HG03520 (cell line): ENCODE data around the gene LIPE.

ENCODE experiments used
- ATAC-seq: cut with Tn5 transposase; IDR thresholded peaks from one replicate; pipeline ENCODE4 v1.9.1; 2021; ENCODE audit warnings: mild to moderate bottlenecking, moderate library complexity; ENCODE audit not compliant: unreplicated experiment

The LIPE gene

DNA sequence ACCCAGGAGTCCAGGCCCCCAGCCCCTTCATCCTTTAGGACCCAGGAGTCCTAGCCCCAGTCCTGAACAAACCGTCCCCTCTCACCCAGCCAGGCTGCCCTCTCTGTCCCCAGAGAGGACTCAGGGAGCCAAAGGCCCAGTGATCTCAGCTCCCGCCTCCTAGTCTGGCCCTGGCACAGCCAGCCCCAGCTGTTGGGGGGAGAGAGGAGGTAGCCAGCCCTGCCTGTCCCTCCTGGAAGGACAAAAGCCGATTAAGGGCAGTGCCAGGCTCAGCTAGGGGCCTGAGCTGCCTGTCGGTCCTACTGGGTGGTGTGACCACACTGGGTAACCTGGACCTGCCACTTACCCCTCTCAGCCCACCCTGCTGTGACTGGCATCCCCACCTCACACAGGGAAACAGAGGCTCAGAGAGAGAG lies 14.5 kb downstream of the LIPE start:
- no peak for ATAC-seq

- no peak for ATAC-seq
These were observed 15.0 kb downstream of the LIPE start for GRCh38 chr19:42412227-42412626.

DNA sequence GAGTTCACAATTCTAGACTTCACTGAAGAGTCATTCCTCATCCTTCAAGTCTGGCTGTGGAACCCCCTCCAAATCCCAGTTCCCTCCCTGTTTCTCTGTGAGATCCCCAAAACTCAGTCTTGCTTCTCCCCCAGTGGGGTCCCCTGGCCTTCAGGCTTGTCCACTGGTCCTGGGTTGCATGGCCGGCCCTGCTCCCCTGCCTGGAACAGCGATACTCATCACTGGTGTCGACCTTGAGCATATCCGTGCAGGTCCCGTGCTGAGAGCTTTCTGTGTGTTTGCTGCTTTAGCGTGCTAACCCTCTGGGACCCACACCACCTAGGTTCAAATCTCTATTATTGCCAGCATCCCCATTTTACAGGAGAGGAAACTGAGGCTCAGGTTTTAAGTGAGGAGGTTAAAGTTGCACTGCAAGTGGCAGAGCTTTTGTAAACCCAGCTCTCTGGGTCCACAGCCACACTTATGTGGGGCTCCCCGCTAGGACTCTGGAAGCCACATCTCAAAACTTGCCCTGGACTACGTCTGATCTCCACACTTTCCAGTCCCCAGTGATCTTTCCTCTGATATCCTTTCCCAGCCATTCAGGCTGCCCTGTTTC lies 15.5 kb downstream of the LIPE start:
- ATAC-seq = no peak

DNA sequence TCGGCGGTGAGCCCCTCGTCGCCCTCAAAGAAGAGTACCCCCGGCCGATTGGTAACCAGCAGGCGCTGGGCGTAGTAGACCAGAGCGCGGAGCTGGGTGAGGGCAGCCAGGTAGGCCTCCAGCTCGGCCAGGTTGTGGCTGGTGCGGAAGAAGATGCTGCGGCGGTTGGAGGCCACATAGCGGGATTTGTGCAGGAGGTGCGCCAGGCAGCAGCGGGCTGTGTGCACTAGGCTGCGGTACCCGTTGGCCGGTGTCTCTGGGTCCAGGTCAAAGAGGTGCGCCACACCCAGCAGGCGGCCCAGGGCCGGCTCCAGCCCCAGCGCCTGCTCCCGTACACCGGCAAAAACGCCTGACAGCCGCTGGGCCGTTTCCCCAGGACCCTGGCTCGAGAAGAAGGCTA lies 16.8 kb downstream of the LIPE start:
- ATAC-seq = no peak

GRCh38 chr19:42409477-42409876 lies 17.7 kb downstream of the LIPE start:
- ATAC-seq = no peak

- ATAC-seq = no peak
These were observed 19.4 kb downstream of the LIPE start for GRCh38 chr19:42407816-42408175.

GRCh38 chr19:42407085-42407815 lies 19.9 kb downstream of the LIPE start:
- ATAC-seq = no peak

GRCh38 chr19:42406111-42406510 lies 21.1 kb downstream of the LIPE start:
- ATAC-seq = no peak

- no peak for ATAC-seq
These were observed 23.6 kb downstream of the LIPE start for GRCh38 chr19:42403586-42403985.

DNA sequence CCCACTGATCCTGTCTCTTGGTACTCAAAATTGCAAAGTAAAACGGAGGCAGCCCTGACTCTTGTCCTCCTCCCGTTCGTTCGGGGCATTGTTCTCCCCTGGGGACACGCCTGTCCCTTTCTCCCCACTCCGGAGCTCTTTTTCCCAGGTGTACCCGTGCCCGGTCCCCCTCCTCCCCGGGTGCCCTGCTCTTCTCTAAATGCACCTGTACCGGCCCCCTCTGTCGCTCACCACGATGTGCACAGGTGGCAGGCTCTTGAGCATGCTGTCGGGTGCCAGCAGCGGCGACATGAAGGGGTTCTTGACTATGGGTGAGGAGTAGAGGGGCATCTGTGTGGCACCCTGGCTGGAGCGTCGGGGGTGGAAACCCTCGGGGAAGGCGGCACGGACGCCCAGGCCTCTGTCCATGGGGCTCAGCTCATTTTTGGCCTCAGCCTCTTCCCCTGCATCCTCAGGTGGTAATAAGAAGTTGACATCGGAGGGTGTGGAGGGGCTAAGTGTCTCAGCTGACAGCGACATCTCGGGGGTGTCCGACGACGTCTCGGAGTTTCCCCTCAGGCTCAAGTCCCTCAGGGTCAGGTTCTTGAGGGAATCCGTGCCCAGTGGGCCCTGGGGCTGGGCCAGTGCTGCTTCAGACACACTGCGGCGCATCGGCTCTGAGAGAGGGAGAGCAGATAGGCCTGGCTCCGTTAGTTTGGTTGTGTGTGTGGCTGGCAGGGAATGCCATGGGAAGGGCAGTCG lies 24.6 kb downstream of the LIPE start:
- no peak for ATAC-seq

DNA sequence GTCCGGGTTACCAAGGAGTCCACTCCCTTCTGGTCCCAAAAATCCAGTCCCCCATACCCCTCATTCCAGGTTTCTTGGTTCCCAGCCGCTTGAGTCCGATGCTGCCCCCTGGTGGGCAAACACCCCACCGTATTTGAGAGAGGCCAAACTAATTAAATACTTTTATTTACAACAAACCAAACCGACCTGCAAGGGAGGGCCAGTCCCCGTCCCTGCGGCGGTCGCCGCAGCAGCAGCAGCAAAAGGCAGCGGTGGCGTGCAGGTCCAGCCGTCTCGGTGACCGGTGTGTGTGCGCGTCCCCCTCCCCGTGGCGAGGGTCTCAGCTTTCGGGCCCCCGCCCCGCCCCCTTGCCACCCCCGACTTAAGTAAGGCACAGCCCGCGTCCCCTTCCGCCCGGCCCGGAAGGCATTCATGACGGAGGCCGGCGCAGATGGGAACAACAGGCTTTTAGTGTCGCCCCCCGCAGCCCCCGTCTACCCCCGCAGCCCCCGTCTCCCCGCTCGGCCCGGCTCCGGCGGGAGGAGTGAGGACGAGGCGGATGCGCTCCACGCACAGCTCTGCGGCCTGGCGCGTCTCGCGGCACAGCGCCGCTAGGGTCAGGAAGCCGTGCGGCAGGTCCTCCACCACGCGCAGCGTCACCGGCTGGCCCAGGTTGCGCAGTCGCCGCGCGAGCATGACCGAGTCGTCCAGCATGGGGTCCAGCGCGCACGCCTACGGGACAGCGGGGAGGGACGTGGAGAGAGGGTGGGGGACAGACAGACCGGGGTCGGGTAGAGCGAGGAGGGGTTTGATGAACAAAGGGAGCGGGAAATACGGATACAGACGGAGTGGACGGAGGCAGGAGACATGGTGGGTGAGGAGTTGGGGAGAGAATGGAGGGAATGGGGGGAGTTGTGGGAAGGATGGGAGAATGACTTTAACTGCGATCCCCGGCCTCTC lies 25.6 kb downstream of the LIPE start:
- no peak for ATAC-seq

GRCh38 chr19:42400404-42400803 lies 26.8 kb downstream of the LIPE start:
- no peak for ATAC-seq

- no peak for ATAC-seq
These were observed 29.7 kb downstream of the LIPE start for GRCh38 chr19:42397263-42398166.

DNA sequence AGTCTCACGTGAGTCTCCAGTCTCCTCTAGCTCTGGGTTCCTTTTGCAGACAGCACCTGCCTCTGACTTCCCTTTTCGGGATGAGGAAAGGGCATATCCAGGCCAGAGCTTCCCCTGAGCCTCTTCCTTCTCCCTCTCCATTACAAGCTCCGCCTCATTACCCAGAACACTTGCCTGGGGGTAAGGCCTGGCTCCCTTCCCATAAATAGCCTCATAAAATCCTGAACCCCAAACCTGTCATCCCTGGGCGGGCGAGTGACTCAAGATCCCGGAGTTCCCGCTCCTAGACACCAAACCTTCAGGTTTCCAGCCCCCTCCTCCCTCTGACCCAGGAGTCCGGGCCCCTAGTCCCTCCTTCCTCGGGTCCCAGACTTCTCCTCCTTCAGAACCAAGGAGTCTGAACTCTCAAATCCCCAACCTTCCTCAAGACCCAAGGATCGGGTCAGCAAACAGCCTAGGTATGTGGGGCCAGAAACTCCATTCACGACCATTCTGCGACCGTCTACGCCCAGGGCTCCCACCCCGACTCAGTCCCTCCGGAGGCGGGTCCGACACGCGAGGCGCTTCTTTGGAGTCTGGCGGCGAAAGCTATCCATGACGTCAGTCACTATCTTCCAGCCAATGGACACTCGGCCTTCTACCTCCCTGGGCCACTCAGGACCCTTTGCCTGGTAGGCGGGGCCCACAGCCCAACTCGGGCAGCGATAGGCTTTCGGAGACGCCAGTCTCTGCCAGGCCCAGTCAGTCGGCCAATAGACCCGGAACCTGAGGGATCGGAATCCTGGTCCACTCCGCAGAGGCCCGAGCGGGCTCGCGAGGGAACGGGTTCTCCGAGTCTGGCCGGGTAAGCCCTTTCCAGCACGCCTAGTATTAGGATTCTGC lies 30.6 kb downstream of the LIPE start:
- ATAC-seq = peak; percentile 92

DNA sequence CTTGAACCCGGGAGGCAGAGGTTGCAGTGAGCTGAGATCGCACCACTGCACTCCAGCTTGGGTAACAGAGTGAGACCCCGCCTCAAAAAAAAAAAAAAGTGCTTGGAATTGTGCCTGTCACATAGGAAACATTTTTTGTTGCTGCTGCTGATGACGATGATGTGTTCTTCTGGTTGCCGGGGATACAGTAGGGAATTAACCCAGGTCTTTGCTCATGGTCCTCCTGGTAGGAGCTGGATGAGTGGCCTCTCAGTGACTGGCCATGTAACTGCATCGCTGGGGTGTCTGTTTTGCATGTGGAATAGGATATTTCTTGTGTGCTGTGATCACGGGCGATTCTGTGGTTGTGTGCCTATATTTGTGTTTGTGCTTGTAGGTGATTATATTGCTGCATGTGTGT lies 32.4 kb downstream of the LIPE start:
- ATAC-seq = no peak

GRCh38 chr19:42392165-42392564 lies 35.0 kb downstream of the LIPE start:
- no peak for ATAC-seq

DNA sequence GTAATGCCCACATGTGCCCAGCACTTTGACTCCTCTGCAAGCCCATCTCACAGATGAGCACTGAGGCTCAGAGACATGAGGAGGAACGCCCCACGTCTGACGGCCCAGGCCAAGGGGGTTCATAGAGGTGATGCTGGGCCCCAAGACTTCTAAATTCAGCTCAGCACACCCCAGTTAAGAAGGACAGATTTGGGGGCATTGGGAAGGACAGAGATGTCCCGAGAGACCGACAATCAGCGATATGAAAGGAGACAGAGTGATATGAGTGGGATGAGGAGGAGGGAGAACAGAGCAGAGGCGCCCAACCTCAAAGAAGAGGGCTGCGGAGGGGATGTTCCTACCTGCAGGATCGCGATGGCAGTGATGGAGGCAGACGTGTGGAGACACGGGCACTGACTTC lies 37.3 kb downstream of the LIPE start, which contains the start of gene CNFN:
TSS of gene CNFN (minus strand) at position 399 of the 400 bp plus-strand sequence. CDS start 1,260 bp downstream, outside the sequence.
- ATAC-seq = no peak

- ATAC-seq = no peak
These were observed 38.2 kb downstream of the LIPE start for GRCh38 chr19:42388851-42389489.
